K562 (cell line): ENCODE data around the gene VDAC1. TPM values are rescaled to one million over a fixed set of nuclear protein-coding genes. Genes with fewer than 3 reads are reported as not detected.

Source experiments
- DACH1 ChIP-seq: fragments of 450-650 bp; IDR thresholded peaks from 2 replicates; pipeline ENCODE4 v1.6.1; 2018; ENCODE audit not compliant: partially characterized antibody
- NR1H2 ChIP-seq: sonication (generic); formaldehyde crosslinking; IDR thresholded peaks from 2 replicates; pipeline ENCODE4 v1.4.0; 2020; ENCODE audit warnings: mild to moderate bottlenecking, missing genetic modification reagents
- U2AF2 ChIP-seq: fragments of 200-400 bp; formaldehyde crosslinking; optimal IDR thresholded peaks from 2 replicates; pipeline ENCODE3; 2017; ENCODE audit warnings: low read depth, mild to moderate bottlenecking, low read length
- ZNF121 ChIP-seq: sonication (generic); formaldehyde crosslinking; conservative IDR thresholded peaks from 2 replicates; pipeline ENCODE4 v1.8.0; 2022; ENCODE audit warnings: missing genetic modification reagents
- ZNF217 ChIP-seq: sonication (generic); formaldehyde crosslinking; IDR thresholded peaks from 2 replicates; pipeline ENCODE4 v1.8.0; 2022; ENCODE audit warnings: mild to moderate bottlenecking, missing genetic modification reagents
- ZNF561 ChIP-seq: fragments of 450-650 bp; formaldehyde crosslinking; conservative IDR thresholded peaks from 2 replicates; pipeline ENCODE4 v1.4.0; 2020; ENCODE audit warnings: mild to moderate bottlenecking, moderate library complexity
- ZNF584 ChIP-seq: fragments of 200-800 bp; sonication (Bioruptor generic); IDR thresholded peaks from 2 replicates; pipeline ENCODE4 v1.6.1; 2016; ENCODE audit warnings: low read depth, mild to moderate bottlenecking, missing genetic modification characterization, missing compliant biosample characterization
- polyA plus RNA-seq, 8 experiments: library from polyadenylated mRNA; depleted of rRNA in 4 of 8; stranded (reverse) in 5 of 8; unstranded in 3 of 8; fragments of >200 nt; fragmentation: Nextera tagmentation in 2 of 8; fragmentation: Illumina TruSeq in 1 of 8; extraction: Ambion mirVana in 2 of 8; extraction: Trizol in 1 of 8; gene quantifications; 2 replicates each; pipeline versions ENCODE4 v1.2.1 to v1.2.3, GENCODE V29; 2011 to 2014; ENCODE audit warnings: inconsistent platforms in 1 of 8, missing spikeins in 1 of 8
- total RNA-seq, 7 experiments: library from RNA; depleted of rRNA in 6 of 7; stranded (reverse); fragments of >200 nt in 6 of 7; fragmentation: Illumina TruSeq in 2 of 7; extraction: Trizol in 2 of 7; gene quantifications; 2 replicates each; pipeline versions ENCODE4 v1.2.1 to v1.2.3, GENCODE V29; 2011 to 2021; ENCODE audit warnings: low replicate concordance in 1 of 7
- TF ChIP-seq, protein P1 (sequence below): sonication (generic); formaldehyde crosslinking; IDR thresholded peaks from 2 replicates; pipeline ENCODE4 v1.8.0; 2023; ENCODE audit warnings: mild to moderate bottlenecking, missing genetic modification reagents
- TF ChIP-seq, protein P2 (sequence below): fragments of 150-350 bp; IDR thresholded peaks from 2 replicates; pipeline ENCODE4 v1.6.1; 2014; ENCODE audit warnings: low read depth, mild to moderate bottlenecking, low read length, borderline replicate concordance
- TF ChIP-seq, protein P3 (sequence below): fragments of 250-450 bp; sonication (Bioruptor Pico); IDR thresholded peaks from 2 replicates; pipeline ENCODE4 v1.8.0; 2022; ENCODE audit warnings: inconsistent platforms, mild to moderate bottlenecking, moderate library complexity, borderline replicate concordance
- TF ChIP-seq, protein P4 (sequence below): sonication (generic); formaldehyde crosslinking; IDR thresholded peaks from 2 replicates; pipeline ENCODE4 v1.8.0; 2022; ENCODE audit warnings: mild to moderate bottlenecking, missing genetic modification reagents

VDAC1 gene
- total and polyA plus RNA-seq, 9 of the 15 experiments (the other 6 are each of a cell fraction or from before 2014, with no cell fraction given) = 168 to 366 (median 293) TPM

DNA sequence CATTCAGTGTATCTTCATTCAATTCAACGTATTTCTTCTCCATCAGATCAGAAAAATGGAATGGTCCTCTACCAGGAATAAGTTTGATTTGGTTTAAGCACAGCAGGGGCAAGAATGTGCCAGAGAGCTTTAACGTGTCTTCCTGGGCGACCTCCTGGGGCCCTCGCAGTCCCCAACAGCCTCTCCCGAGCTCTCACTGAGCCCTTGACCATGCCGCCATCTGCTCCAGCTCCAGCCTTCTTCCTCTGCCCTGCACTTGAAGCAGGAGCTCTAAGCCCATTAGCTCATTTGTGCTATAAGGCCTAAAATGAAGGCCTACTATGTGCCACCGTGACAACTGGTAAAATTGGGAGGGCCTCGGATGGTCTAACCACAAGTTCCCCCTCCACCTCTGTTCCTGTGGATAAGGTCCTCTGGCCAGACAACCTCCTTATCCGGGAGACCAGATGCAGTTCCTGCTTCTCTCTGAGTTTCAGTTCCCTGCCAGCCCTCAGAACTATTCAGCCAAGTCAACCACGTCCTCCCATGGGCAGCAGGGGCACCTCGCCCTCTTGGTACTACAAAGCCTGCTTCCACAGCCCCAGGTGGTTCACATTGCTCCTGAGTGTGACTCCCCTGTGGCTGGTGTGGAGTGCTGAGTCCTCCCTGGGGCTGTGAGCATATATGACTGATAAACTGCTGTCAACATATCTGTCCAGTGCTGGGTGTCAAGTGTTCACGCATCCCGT lies 72.2 kb downstream of the VDAC1 start (continued):
- TF ChIP-seq, protein P1, sequence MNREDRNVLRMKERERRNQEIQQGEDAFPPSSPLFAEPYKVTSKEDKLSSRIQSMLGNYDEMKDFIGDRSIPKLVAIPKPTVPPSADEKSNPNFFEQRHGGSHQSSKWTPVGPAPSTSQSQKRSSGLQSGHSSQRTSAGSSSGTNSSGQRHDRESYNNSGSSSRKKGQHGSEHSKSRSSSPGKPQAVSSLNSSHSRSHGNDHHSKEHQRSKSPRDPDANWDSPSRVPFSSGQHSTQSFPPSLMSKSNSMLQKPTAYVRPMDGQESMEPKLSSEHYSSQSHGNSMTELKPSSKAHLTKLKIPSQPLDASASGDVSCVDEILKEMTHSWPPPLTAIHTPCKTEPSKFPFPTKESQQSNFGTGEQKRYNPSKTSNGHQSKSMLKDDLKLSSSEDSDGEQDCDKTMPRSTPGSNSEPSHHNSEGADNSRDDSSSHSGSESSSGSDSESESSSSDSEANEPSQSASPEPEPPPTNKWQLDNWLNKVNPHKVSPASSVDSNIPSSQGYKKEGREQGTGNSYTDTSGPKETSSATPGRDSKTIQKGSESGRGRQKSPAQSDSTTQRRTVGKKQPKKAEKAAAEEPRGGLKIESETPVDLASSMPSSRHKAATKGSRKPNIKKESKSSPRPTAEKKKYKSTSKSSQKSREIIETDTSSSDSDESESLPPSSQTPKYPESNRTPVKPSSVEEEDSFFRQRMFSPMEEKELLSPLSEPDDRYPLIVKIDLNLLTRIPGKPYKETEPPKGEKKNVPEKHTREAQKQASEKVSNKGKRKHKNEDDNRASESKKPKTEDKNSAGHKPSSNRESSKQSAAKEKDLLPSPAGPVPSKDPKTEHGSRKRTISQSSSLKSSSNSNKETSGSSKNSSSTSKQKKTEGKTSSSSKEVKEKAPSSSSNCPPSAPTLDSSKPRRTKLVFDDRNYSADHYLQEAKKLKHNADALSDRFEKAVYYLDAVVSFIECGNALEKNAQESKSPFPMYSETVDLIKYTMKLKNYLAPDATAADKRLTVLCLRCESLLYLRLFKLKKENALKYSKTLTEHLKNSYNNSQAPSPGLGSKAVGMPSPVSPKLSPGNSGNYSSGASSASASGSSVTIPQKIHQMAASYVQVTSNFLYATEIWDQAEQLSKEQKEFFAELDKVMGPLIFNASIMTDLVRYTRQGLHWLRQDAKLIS = peak; percentile 82; the same call in 1 of the 2 replicates
- TF ChIP-seq, protein P2, sequence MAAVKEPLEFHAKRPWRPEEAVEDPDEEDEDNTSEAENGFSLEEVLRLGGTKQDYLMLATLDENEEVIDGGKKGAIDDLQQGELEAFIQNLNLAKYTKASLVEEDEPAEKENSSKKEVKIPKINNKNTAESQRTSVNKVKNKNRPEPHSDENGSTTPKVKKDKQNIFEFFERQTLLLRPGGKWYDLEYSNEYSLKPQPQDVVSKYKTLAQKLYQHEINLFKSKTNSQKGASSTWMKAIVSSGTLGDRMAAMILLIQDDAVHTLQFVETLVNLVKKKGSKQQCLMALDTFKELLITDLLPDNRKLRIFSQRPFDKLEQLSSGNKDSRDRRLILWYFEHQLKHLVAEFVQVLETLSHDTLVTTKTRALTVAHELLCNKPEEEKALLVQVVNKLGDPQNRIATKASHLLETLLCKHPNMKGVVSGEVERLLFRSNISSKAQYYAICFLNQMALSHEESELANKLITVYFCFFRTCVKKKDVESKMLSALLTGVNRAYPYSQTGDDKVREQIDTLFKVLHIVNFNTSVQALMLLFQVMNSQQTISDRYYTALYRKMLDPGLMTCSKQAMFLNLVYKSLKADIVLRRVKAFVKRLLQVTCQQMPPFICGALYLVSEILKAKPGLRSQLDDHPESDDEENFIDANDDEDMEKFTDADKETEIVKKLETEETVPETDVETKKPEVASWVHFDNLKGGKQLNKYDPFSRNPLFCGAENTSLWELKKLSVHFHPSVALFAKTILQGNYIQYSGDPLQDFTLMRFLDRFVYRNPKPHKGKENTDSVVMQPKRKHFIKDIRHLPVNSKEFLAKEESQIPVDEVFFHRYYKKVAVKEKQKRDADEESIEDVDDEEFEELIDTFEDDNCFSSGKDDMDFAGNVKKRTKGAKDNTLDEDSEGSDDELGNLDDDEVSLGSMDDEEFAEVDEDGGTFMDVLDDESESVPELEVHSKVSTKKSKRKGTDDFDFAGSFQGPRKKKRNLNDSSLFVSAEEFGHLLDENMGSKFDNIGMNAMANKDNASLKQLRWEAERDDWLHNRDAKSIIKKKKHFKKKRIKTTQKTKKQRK = no peak
- no peak for TF ChIP-seq NR1H2 (CRISPR knock-in tag)
- no peak for TF ChIP-seq ZNF561
- TF ChIP-seq DACH1 = no peak
- TF ChIP-seq ZNF217 (CRISPR knock-in tag) = no peak
- no peak for TF ChIP-seq ZNF121
- TF ChIP-seq, protein P3, sequence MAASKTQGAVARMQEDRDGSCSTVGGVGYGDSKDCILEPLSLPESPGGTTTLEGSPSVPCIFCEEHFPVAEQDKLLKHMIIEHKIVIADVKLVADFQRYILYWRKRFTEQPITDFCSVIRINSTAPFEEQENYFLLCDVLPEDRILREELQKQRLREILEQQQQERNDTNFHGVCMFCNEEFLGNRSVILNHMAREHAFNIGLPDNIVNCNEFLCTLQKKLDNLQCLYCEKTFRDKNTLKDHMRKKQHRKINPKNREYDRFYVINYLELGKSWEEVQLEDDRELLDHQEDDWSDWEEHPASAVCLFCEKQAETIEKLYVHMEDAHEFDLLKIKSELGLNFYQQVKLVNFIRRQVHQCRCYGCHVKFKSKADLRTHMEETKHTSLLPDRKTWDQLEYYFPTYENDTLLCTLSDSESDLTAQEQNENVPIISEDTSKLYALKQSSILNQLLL (CRISPR knock-in tag) = no peak
- TF ChIP-seq, protein P4, sequence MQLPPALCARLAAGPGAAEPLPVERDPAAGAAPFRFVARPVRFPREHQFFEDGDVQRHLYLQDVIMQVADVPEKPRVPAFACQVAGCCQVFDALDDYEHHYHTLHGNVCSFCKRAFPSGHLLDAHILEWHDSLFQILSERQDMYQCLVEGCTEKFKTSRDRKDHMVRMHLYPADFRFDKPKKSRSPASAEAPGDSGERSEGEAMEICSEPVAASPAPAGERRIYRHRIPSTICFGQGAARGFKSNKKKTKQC = 0 out of 2 replicates have a peak, but pooled peaks have one; percentile 34
- 0 out of 2 replicates have a peak, but pooled peaks have one; percentile 48 for TF ChIP-seq ZNF584 (CRISPR knock-in tag)
- TF ChIP-seq U2AF2 = no peak
